ENCODE results near the gene GIMD1.
"Not testable (repeated sequence)": the region's sequence is repeated elsewhere in the genome, so short reads cannot be mapped to it uniquely, and the experiment has no call there.

The GIMD1 gene

GRCh38 chr4:106368678-106369077, at the start of gene GIMD1:
GIMD1 (minus strand) TSS chr4:106368778; CDS start chr4:106367435, 1,343 bp downstream.
- DNase-seq (ENCODE audit: low read depth in 2 of 2): no peak

GRCh38 chr4:106414366-106414765, 45.8 kb upstream of the GIMD1 start:
- DNase-seq (ENCODE audit: low read depth in 2 of 2): no peak

- DNase-seq (ENCODE audit: low read depth in 2 of 2): no peak
Observed at GRCh38 chr4:106409901-106410889, 41.6 kb upstream of the GIMD1 start.

GRCh38 chr4:106408004-106408403, 39.4 kb upstream of the GIMD1 start:
- not testable (repeated sequence) for DNase-seq (ENCODE audit: low read depth in 2 of 2)

GRCh38 chr4:106401157-106401556, 32.6 kb upstream of the GIMD1 start:
- no peak for DNase-seq (ENCODE audit: low read depth in 2 of 2)

- not testable (repeated sequence) for DNase-seq (ENCODE audit: low read depth in 2 of 2)
Observed at GRCh38 chr4:106398898-106399297, 30.3 kb upstream of the GIMD1 start.

- DNase-seq (ENCODE audit: low read depth in 2 of 2): no peak
Observed at GRCh38 chr4:106395582-106395981, 27.0 kb upstream of the GIMD1 start.

GRCh38 chr4:106385853-106386393, 17.3 kb upstream of the GIMD1 start:
- DNase-seq (ENCODE audit: low read depth in 2 of 2): no peak

- DNase-seq (ENCODE audit: low read depth in 2 of 2): no peak
Observed at GRCh38 chr4:106384878-106385277, 16.3 kb upstream of the GIMD1 start.

GRCh38 chr4:106380179-106380578, 11.6 kb upstream of the GIMD1 start:
- no peak for DNase-seq (ENCODE audit: low read depth in 2 of 2)

- no peak for DNase-seq (ENCODE audit: low read depth in 2 of 2)
Observed at GRCh38 chr4:106373026-106373425, 4.4 kb upstream of the GIMD1 start.

- no peak for DNase-seq (ENCODE audit: low read depth in 2 of 2)
Observed at GRCh38 chr4:106371161-106371560, 2.6 kb upstream of the GIMD1 start.

- no peak for DNase-seq (ENCODE audit: low read depth in 2 of 2)
Observed at GRCh38 chr4:106370214-106370613, 1.6 kb upstream of the GIMD1 start.

- no peak for DNase-seq (ENCODE audit: low read depth in 2 of 2)
Observed at GRCh38 chr4:106369456-106370060, 980 bp upstream of the GIMD1 start.

- no peak for DNase-seq (ENCODE audit: low read depth in 2 of 2)
Observed at GRCh38 chr4:106367072-106367471, 1.5 kb downstream of the GIMD1 start.

GRCh38 chr4:106366026-106366425, 2.6 kb downstream of the GIMD1 start:
- DNase-seq (ENCODE audit: low read depth in 2 of 2): no peak

GRCh38 chr4:106365613-106366012, 3.0 kb downstream of the GIMD1 start:
- DNase-seq (ENCODE audit: low read depth in 2 of 2): no peak

- DNase-seq (ENCODE audit: low read depth in 2 of 2): no peak
Observed at GRCh38 chr4:106364282-106364681, 4.3 kb downstream of the GIMD1 start.

- DNase-seq (ENCODE audit: low read depth in 2 of 2): no peak
Observed at GRCh38 chr4:106362086-106362825, 6.3 kb downstream of the GIMD1 start.

GRCh38 chr4:106358899-106359298, 9.7 kb downstream of the GIMD1 start:
- no peak for DNase-seq (ENCODE audit: low read depth in 2 of 2)

GRCh38 chr4:106355193-106355592, 13.4 kb downstream of the GIMD1 start:
- no peak for DNase-seq (ENCODE audit: low read depth in 2 of 2)

- no peak for DNase-seq (ENCODE audit: low read depth in 2 of 2)
Observed at GRCh38 chr4:106353786-106354185, 14.8 kb downstream of the GIMD1 start.
